HL-60 (cell line): ENCODE data around the gene POU2F1.

Experiments
- CTCF ChIP-seq: IDR thresholded peaks from one replicate; pipeline ENCODE4 v1.5.1; 2011; ENCODE audit warnings: low read length, control low read depth, inconsistent platforms; ENCODE audit not compliant: insufficient read depth
- GABPA ChIP-seq: IDR thresholded peaks from 2 replicates; pipeline ENCODE4 v1.6.1; 2012; ENCODE audit warnings: low read depth
- TF ChIP-seq, protein P1 (sequence below): IDR thresholded peaks from 2 replicates; pipeline ENCODE4 v1.6.1; 2012; ENCODE audit warnings: low read depth; ENCODE audit not compliant: insufficient replicate concordance

GRCh38 chr1:167247754-167248153 is 27.1 kb downstream of the POU2F1 start:
- no peak for TF ChIP-seq CTCF
- TF ChIP-seq GABPA = no peak
- TF ChIP-seq, protein P1, sequence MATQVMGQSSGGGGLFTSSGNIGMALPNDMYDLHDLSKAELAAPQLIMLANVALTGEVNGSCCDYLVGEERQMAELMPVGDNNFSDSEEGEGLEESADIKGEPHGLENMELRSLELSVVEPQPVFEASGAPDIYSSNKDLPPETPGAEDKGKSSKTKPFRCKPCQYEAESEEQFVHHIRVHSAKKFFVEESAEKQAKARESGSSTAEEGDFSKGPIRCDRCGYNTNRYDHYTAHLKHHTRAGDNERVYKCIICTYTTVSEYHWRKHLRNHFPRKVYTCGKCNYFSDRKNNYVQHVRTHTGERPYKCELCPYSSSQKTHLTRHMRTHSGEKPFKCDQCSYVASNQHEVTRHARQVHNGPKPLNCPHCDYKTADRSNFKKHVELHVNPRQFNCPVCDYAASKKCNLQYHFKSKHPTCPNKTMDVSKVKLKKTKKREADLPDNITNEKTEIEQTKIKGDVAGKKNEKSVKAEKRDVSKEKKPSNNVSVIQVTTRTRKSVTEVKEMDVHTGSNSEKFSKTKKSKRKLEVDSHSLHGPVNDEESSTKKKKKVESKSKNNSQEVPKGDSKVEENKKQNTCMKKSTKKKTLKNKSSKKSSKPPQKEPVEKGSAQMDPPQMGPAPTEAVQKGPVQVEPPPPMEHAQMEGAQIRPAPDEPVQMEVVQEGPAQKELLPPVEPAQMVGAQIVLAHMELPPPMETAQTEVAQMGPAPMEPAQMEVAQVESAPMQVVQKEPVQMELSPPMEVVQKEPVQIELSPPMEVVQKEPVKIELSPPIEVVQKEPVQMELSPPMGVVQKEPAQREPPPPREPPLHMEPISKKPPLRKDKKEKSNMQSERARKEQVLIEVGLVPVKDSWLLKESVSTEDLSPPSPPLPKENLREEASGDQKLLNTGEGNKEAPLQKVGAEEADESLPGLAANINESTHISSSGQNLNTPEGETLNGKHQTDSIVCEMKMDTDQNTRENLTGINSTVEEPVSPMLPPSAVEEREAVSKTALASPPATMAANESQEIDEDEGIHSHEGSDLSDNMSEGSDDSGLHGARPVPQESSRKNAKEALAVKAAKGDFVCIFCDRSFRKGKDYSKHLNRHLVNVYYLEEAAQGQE = no peak
